Colonic mucosa (tissue), 4 donors: ENCODE data around the gene KDM5A. TPM values are rescaled to one million over a fixed set of nuclear protein-coding genes. Genes with fewer than 3 reads are reported as not detected.

Experiments
- DNase-seq: peaks from one replicate; pipeline ENCODE4 v3.0.0-alpha.2; 2020
- H3K27ac ChIP-seq: fragments of 200-600 bp; one replicate; pipeline ENCODE4 v1.8.0; 2021
- H3K27me3 ChIP-seq: fragments of 200-600 bp; one replicate; pipeline ENCODE4 v1.8.0; 2021
- H3K36me3 ChIP-seq: fragments of 200-600 bp; one replicate; pipeline ENCODE4 v1.8.0; 2021
- H3K4me1 ChIP-seq: fragments of 200-600 bp; one replicate; pipeline ENCODE4 v1.8.0; 2021; ENCODE audit warnings: mild to moderate bottlenecking
- H3K4me3 ChIP-seq: fragments of 200-600 bp; one replicate; pipeline ENCODE4 v1.8.0; 2021
- H3K9ac ChIP-seq, 2 donors: one replicate each; pipeline ENCODE4 v1.7.0; 2013; ENCODE audit warnings: control low read depth in 2 of 2, low read depth in 2 of 2, low read length in 2 of 2
- H3K9me3 ChIP-seq: fragments of 200-600 bp; one replicate; pipeline ENCODE4 v1.8.0; 2021
- CTCF ChIP-seq: fragments of 200-600 bp; IDR thresholded peaks from one replicate; pipeline ENCODE4 v1.8.0; 2022; ENCODE audit warnings: antibody characterized with exemption, mild to moderate bottlenecking
- intact Hi-C: fragments of 100-400 bp; cut with DNase I; formaldehyde crosslinking; loops from one replicate; pipeline ENCODE4 v1.14.1; 2022
- total RNA-seq, 2 donors: library from RNA; stranded (reverse); fragmentation: NEBNext Ultra II Directional in 1 of 2; extraction: Animal tissue kit (Norgen Biotek cat#: 25700) in 1 of 2; gene quantifications; one replicate each; pipeline ENCODE4 v1.2.1, GENCODE V29; 2021
- donor health status: healthy.
- donor health status: DM: no; HTN: no; CAD: no.
- donor health status: DM: no; HTN: no; CAD: no.

KDM5A gene
- total RNA-seq, 2 donors from 2014 or later = 60.3 to 64.3 TPM

GRCh38 chr12:291153-291723 lies 97.9 kb downstream of the KDM5A start:
- Histone ChIP-seq H3K9me3 (no peaks in the 10 kb centered on the region), H3K36me3 (peaks cover 15% of the 10 kb centered on the region), H3K27ac (no peak overlapping the region), H3K9ac (no peak overlapping the region), H3K4me1 (no peaks in the 10 kb centered on the region), H3K27me3 (no peaks in the 10 kb centered on the region), H3K4me3 (no peak overlapping the region)
- TF ChIP-seq CTCF = no peak
- DNase-seq = no peak
- intact Hi-C loops = no loop called here

DNA sequence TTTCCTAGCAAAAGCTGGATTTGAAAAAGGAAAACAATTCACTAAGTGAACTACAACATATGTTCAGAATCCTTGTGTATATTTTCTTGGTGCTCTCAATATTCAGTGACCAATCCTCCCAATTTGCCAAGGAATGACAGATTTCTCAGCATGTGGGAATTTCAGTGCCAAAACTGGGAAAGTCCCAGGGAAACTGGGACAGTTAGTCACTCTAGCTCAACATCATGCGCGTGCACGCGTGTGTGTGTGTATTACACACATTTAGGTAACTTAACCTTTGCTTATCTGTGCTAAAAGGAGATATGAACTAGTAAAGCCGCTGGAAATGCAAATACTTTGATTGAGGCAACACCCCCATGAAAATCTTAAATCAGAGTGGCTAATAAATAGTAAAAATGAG lies 100.4 kb downstream of the KDM5A start:
- Histone ChIP-seq H3K27ac (no peak overlapping the region), H3K9ac (no peak overlapping the region), H3K36me3 (peaks cover 11% of the 10 kb centered on the region), H3K4me1 (no peaks in the 10 kb centered on the region), H3K4me3 (no peak overlapping the region), H3K9me3 (no peaks in the 10 kb centered on the region), H3K27me3 (no peaks in the 10 kb centered on the region)
- intact Hi-C loops = no loop called here
- DNase-seq = no peak
- no peak for TF ChIP-seq CTCF

GRCh38 chr12:286531-287300 lies 102.4 kb downstream of the KDM5A start:
- intact Hi-C loops = no loop called here
- Histone ChIP-seq H3K36me3 (peaks cover under 1% of the 10 kb centered on the region), H3K27me3 (no peaks in the 10 kb centered on the region), H3K9ac (no peak overlapping the region), H3K9me3 (no peaks in the 10 kb centered on the region), H3K4me1 (no peaks in the 10 kb centered on the region), H3K27ac (no peak overlapping the region), H3K4me3 (no peak overlapping the region)
- DNase-seq = no peak
- TF ChIP-seq CTCF = no peak

GRCh38 chr12:278046-278445 lies 111.1 kb downstream of the KDM5A start:
- Histone ChIP-seq H3K4me1 (no peaks in the 10 kb centered on the region), H3K27me3 (no peaks in the 10 kb centered on the region), H3K4me3 (no peak overlapping the region), H3K9ac (no peak overlapping the region), H3K36me3 (no peaks in the 10 kb centered on the region), H3K9me3 (no peaks in the 10 kb centered on the region), H3K27ac (no peak overlapping the region)
- no peak for DNase-seq
- intact Hi-C loops = no loop called here
- no peak for TF ChIP-seq CTCF

DNA sequence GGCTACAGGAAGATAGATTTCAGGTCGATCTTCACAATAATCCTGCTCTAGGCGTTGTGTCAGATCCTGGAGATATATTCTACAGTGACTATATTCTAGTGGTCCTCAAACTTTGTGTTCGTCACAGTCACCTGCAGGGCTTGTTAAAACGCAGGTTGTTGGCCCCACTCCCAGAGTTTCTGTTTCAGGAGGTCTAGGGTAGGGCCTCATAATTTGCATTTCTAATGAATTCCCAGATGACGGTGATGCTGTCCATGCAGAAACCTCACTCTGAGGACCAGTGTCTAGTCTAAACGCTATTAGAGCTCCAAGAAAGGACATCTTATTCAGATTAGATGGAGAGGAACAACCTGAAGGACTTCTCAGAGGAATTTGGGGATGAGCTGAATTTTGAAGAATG lies 113.3 kb downstream of the KDM5A start:
- H3K36me3 ChIP-seq = no peaks in the 10 kb centered on the region
- H3K27ac ChIP-seq = no peak overlapping the region
- TF ChIP-seq CTCF = no peak
- no peak overlapping the region for H3K4me3 ChIP-seq
- DNase-seq = no peak
- no peaks in the 10 kb centered on the region for H3K4me1 ChIP-seq
- no peaks in the 10 kb centered on the region for H3K27me3 ChIP-seq
- H3K9ac ChIP-seq = no peak overlapping the region
- no peaks in the 10 kb centered on the region for H3K9me3 ChIP-seq
- intact Hi-C loops = no loop called here
